WERI-Rb-1 (cell line): ENCODE measurements around the gene SSTR1.

ENCODE experiments used
- DNase-seq: peaks from one replicate; pipeline ENCODE4 v3.0.0-alpha.2; 2020
- H3K27ac ChIP-seq: fragments of 250-450 bp; sonication (Bioruptor Pico); 2 replicates; pipeline ENCODE4 v1.5.1; 2020; ENCODE audit warnings: mild to moderate bottlenecking, moderate library complexity
- H3K27me3 ChIP-seq: fragments of 250-450 bp; sonication (Bioruptor Pico); 2 replicates; pipeline ENCODE4 v1.5.1; 2021; ENCODE audit warnings: mild to moderate bottlenecking, low read depth, moderate library complexity; ENCODE audit not compliant: insufficient read depth, severe bottlenecking
- H3K36me3 ChIP-seq: fragments of 250-450 bp; sonication (Bioruptor Pico); 2 replicates; pipeline ENCODE4 v1.5.1; 2020; ENCODE audit warnings: mild to moderate bottlenecking, moderate library complexity
- H3K4me3 ChIP-seq: 2 replicates; pipeline ENCODE4 v1.5.1; 2011; ENCODE audit warnings: low read depth, mild to moderate bottlenecking, control low read depth, low read length
- H3K9me3 ChIP-seq: fragments of 250-450 bp; sonication (Bioruptor Pico); 2 replicates; pipeline ENCODE4 v1.5.1; 2021; ENCODE audit warnings: mild to moderate bottlenecking, moderate library complexity; ENCODE audit not compliant: severe bottlenecking
- TF ChIP-seq, protein P1 (sequence below): IDR thresholded peaks from 2 replicates; pipeline ENCODE4 v1.5.1; 2011; ENCODE audit warnings: low read depth, mild to moderate bottlenecking, control low read depth, inconsistent platforms, low read length

SSTR1 gene

GRCh38 chr14:38255673-38256532 is 48.2 kb downstream of the SSTR1 start, which contains the start of gene CLEC14A:
TSS of gene CLEC14A (minus strand) at chr14:38256093. CDS start at chr14:38256022, 71 bp downstream.
- Histone ChIP-seq H3K27ac (no peak within 1 kb of the TSS), H3K36me3 (no peaks in the 10 kb centered on the region), H3K27me3 (peaks cover 62% of the 10 kb centered on the region), H3K9me3 (peaks cover 6% of the 10 kb centered on the region), H3K4me3 (no peak within 1 kb of the TSS)
- TF ChIP-seq, protein P1, sequence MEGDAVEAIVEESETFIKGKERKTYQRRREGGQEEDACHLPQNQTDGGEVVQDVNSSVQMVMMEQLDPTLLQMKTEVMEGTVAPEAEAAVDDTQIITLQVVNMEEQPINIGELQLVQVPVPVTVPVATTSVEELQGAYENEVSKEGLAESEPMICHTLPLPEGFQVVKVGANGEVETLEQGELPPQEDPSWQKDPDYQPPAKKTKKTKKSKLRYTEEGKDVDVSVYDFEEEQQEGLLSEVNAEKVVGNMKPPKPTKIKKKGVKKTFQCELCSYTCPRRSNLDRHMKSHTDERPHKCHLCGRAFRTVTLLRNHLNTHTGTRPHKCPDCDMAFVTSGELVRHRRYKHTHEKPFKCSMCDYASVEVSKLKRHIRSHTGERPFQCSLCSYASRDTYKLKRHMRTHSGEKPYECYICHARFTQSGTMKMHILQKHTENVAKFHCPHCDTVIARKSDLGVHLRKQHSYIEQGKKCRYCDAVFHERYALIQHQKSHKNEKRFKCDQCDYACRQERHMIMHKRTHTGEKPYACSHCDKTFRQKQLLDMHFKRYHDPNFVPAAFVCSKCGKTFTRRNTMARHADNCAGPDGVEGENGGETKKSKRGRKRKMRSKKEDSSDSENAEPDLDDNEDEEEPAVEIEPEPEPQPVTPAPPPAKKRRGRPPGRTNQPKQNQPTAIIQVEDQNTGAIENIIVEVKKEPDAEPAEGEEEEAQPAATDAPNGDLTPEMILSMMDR = no peak
- no peak for DNase-seq

- Histone ChIP-seq H3K9me3 (peaks cover 6% of the 10 kb centered on the region), H3K4me3 (no peak overlapping the region)
Measured at GRCh38 chr14:38256533-38256840, 48.8 kb downstream of the SSTR1 start.

GRCh38 chr14:38257507-38257906 is 49.8 kb downstream of the SSTR1 start:
- peaks cover 6% of the 10 kb centered on the region for H3K9me3 ChIP-seq
- H3K27ac ChIP-seq = no peak overlapping the region
- DNase-seq = no peak
- no peak overlapping the region for H3K4me3 ChIP-seq
- TF ChIP-seq, protein P1 = no peak
- no peaks in the 10 kb centered on the region for H3K36me3 ChIP-seq
- H3K27me3 ChIP-seq = peaks cover 71% of the 10 kb centered on the region

More at GRCh38 chr14:38256533-38256840, 48.8 kb downstream of the SSTR1 start:
- H3K27ac ChIP-seq = no peak overlapping the region
- DNase-seq = no peak
- H3K36me3 ChIP-seq = no peaks in the 10 kb centered on the region
- peaks cover 66% of the 10 kb centered on the region for H3K27me3 ChIP-seq
- TF ChIP-seq, protein P1 = no peak

- TF ChIP-seq, protein P1 = no peak
- H3K36me3 ChIP-seq = no peaks in the 10 kb centered on the region
- peaks cover 41% of the 10 kb centered on the region for H3K27me3 ChIP-seq
- no peak for DNase-seq
- H3K27ac ChIP-seq = no peak overlapping the region
- no peaks in the 10 kb centered on the region for H3K9me3 ChIP-seq
- no peak overlapping the region for H3K4me3 ChIP-seq
Measured at GRCh38 chr14:38261620-38262019, 53.9 kb downstream of the SSTR1 start.
